Mononuclear cell (primary cell): ENCODE data around the gene ATL1. TPM values are rescaled to one million over a fixed set of nuclear protein-coding genes. Genes with fewer than 3 reads are reported as not detected.

Experiments used
- H3K27me3 ChIP-seq: 2 replicates; pipeline ENCODE4 v1.6.0; 2011; ENCODE audit warnings: low read length, control low read depth; ENCODE audit not compliant: insufficient read depth
- H3K4me1 ChIP-seq: 2 replicates; pipeline ENCODE4 v1.5.1; 2011; ENCODE audit warnings: mild to moderate bottlenecking, low read length, control low read depth; ENCODE audit not compliant: insufficient read depth
- H3K4me3 ChIP-seq: 2 replicates; pipeline ENCODE4 v1.5.1; 2011; ENCODE audit warnings: mild to moderate bottlenecking, low read length, moderate library complexity
- H3K9me3 ChIP-seq: 2 replicates; pipeline ENCODE4 v1.5.1; 2011; ENCODE audit warnings: low read depth, mild to moderate bottlenecking, control low read depth, low read length
- total RNA-seq: library from RNA; depleted of rRNA; stranded (reverse); fragments of >200 nt; gene quantifications from one replicate; pipeline ENCODE4 v1.2.3, GENCODE V29; 2012

Gene ATL1
- total RNA-seq, 1 donor, result 5.7 TPM

DNA sequence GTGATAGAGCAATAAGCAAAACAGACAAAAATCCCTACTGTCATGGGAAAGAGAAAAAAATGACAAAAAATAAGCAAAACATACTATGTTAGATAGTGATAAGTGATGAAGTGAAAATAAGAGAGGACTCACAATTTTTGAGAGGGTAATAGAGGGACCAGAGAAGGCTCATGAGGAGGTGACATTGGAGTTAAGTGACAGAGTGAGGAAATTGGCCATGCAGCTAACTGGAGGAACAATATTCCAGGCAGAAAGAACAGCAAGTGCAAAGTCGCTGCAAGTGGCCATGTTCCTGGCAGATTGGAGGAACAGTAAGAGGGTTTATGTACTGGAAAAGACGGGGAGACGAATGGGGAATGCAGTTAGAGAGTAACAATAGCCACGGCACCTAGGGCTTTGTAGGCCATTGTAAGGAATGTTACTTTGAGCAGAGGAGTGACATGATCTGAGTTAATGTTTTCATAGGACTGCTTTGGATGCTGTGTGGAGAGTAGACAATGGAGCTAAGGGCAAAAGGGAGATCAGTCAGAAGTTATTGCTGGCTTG is 109.6 kb downstream of the ATL1 start:
- Histone ChIP-seq H3K27me3 (no peaks in the 10 kb centered on the region), H3K4me1 (peaks cover 10% of the 10 kb centered on the region), H3K9me3 (no peaks in the 10 kb centered on the region), H3K4me3 (no peak overlapping the region)

DNA sequence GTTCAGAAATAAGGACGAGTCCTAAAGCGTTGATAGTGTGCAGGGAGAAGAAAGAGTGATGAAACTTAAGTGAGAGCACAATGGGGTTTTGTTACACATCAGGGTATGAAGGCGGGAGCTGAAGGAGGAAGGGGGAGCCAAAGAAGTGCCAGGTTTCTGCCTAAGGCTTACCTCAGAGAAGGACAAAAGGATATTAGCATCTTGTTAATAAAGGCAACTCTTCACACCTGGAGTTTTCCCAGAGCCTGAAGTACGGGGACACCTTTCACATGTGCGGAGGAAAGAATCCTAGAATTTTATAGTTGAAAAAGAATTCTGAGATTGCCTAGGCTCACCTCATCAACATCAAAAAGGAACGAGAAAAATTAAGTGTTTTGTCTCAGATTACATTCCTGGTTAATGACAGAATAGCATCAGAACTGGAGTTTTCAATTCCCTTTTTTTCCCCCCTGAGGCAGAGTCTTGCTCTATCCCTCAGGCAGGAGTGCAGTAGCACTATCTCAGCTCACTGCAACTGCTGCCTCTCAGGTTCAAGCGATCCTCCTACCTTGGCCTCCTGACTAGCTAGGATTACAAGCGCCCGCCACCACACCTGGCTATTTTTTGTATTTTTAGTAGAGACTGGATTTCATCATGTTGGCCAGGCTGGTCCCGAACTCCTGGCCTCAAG is 110.4 kb downstream of the ATL1 start:
- H3K4me3 ChIP-seq, result no peak overlapping the region
- no peaks in the 10 kb centered on the region for H3K9me3 ChIP-seq
- H3K4me1 ChIP-seq, result peaks cover 10% of the 10 kb centered on the region
- no peaks in the 10 kb centered on the region for H3K27me3 ChIP-seq

DNA sequence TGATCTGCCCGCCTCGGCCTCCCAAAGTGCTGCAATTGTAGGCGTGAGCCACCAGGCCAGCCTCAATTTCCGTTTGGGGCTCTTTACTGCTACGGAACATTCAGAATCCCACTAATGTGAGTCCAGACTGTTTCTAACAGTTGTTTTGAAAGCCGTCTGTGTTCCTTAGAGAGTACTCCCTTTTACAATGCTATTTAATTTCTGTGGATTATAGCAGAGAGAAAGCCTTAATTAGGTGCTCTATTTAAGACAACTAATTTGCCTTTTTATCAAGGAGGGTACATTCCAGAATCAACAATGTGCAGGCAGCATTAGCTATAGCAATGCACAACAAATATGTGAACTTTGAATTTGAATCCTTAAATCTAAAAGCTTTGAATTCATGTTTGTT is 110.9 kb downstream of the ATL1 start:
- Histone ChIP-seq H3K9me3 (no peaks in the 10 kb centered on the region), H3K4me1 (peaks cover 10% of the 10 kb centered on the region), H3K4me3 (no peak overlapping the region), H3K27me3 (no peaks in the 10 kb centered on the region)

DNA sequence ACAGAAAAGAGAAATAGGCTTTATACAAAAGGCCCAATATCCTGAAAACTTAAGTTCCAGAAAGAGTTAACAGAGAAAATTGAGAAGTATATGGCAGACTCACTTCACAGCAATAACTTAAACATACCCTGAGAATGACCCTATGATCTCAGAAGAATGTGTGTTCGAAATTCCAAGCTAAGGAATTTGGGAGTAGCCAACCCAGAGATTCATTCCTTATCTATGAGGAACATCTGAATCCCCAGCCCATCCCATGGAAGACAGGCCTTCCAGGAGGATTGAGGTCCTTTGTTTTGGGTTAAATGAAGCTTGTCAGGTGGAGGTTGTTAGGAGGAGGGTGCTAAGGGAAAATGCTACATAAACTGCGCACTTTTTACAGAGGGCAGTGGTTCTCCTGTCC is 115.7 kb downstream of the ATL1 start:
- no peak overlapping the region for H3K4me3 ChIP-seq
- no peaks in the 10 kb centered on the region for H3K9me3 ChIP-seq
- no peaks in the 10 kb centered on the region for H3K27me3 ChIP-seq
- H3K4me1 ChIP-seq, result peaks cover 18% of the 10 kb centered on the region

DNA sequence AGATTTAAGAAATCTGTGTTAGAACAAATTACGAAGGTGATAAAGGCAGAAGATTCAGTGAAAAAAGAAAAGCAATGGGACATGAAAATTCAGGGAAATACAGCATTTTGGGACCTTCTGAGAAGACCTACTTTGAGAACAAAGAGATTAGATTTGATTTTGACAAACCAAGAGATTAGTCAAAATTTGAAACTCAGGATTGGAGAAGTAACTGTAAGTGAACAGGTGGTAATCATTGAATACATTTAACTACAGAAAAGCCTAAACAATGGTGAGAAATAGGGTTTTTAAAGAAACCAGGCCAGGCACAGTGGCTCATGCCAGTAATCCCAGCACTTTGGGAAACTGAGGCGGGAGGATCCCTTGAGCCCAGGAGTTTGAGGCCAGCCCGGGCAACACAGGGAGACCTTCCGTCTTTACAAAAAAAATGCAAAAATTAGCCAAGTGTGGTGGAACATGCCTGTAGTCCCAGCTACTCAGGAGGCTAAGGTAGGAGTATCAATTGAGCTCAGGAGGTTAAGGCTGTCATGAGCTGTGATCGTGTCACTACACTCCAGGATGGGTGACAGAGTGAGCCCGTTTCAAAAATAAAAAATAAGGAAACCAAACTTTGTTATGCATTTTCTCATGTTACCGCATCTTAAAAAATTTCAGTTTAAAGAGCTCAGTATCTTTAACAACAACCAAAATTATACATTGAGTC is 117.0 kb downstream of the ATL1 start:
- H3K4me3 ChIP-seq, result no peak overlapping the region
- H3K9me3 ChIP-seq, result no peaks in the 10 kb centered on the region
- no peaks in the 10 kb centered on the region for H3K27me3 ChIP-seq
- H3K4me1 ChIP-seq, result peaks cover 18% of the 10 kb centered on the region

DNA sequence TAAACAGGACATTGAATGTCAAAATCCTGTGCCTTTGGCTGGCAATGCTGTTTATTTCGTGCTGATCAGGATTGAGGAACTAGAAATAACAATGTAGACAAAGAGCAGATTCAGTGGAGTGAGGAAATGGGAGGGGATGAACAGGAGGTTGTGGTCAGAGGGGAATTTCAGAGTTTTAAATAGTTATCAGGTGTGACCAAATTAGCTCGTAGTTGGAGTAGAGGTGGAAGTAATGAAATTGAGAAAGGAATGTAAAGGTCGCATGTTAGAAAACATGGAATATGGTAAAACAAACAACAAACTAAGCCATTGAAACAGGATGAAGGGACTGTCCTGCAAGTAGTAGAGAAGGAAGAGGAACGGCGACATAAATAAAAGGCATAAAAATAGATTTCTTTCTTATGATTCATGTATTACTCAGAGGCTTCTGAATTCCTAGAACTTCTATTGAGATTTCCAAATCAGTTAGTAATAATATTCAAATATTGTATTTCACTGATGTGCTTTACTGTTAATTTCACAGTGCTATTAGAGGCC is 117.7 kb downstream of the ATL1 start:
- H3K27me3 ChIP-seq, result no peaks in the 10 kb centered on the region
- peaks cover 18% of the 10 kb centered on the region for H3K4me1 ChIP-seq
- H3K4me3 ChIP-seq, result no peak overlapping the region
- no peaks in the 10 kb centered on the region for H3K9me3 ChIP-seq

DNA sequence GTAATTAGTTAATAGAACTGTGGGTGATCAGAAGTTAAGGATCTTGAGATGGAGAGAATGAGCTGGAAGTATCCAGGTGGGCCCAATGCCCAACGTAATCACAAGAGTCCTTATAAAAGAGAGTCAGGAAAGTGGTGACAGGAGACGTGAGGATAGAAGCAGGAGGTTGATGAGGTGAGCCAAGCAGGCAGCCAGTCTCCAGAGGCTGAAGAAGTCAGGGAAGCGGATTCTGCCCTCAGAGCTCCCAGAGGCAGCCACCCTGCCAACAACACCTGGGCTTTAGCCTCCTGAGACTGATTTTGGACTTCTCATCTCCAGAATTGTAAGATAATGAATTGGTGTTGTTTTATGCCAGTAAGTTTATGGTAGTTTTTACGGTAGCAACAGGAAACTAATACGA is 118.2 kb downstream of the ATL1 start:
- Histone ChIP-seq H3K9me3 (no peaks in the 10 kb centered on the region), H3K4me3 (no peak overlapping the region), H3K27me3 (no peaks in the 10 kb centered on the region), H3K4me1 (peaks cover 18% of the 10 kb centered on the region)

DNA sequence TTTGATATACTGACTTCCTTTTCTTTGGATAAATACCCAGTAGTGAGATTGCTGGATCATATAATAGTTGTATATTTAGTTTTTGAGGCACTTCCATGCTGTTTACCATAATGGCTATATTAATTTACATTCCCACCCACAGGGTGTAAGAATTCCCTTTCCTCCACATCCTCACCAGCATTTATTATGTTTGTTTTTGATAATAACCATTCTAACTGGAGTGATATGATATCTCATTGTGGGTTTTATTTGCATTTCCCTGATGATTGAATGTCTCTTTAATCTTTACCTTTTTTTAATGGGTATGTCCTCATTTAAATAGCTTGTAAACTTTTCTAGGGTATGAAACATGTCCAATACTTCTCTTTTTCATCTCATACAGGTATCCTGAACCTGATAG is 119.7 kb downstream of the ATL1 start:
- H3K9me3 ChIP-seq, result no peaks in the 10 kb centered on the region
- H3K4me1 ChIP-seq, result peaks cover 18% of the 10 kb centered on the region
- H3K27me3 ChIP-seq, result no peaks in the 10 kb centered on the region
- H3K4me3 ChIP-seq, result no peak overlapping the region

Other genes starting within 250 kb of the ATL1 start
- 1.2 TPM for gene L2HGDH, start 247.9 kb upstream of the ATL1 start, total RNA-seq
- gene DMAC2L, start 247.8 kb upstream of the ATL1 start, total RNA-seq, result 12.8 TPM
- gene CDKL1, start 163.3 kb upstream of the ATL1 start, total RNA-seq, result 4.6 TPM
- 53.0 TPM for gene MAP4K5, start 27.6 kb upstream of the ATL1 start, total RNA-seq
- gene SAV1, start 108.2 kb downstream of the ATL1 start, total RNA-seq, result 23.1 TPM